NCI-H2196 treated with DMSO at 0.1 percent for 48 hours (cell line): ENCODE results near the gene FCRLB.
"Not testable (repeated sequence)": the region's sequence is repeated elsewhere in the genome, so short reads cannot be mapped to it uniquely, and the experiment has no call there.

Source experiments
- DNase-seq: peaks from one replicate; lab custom pipeline; 2025; ENCODE audit not compliant: unreplicated experiment; lab: John Stamatoyannopoulos, UW

The FCRLB gene

DNA sequence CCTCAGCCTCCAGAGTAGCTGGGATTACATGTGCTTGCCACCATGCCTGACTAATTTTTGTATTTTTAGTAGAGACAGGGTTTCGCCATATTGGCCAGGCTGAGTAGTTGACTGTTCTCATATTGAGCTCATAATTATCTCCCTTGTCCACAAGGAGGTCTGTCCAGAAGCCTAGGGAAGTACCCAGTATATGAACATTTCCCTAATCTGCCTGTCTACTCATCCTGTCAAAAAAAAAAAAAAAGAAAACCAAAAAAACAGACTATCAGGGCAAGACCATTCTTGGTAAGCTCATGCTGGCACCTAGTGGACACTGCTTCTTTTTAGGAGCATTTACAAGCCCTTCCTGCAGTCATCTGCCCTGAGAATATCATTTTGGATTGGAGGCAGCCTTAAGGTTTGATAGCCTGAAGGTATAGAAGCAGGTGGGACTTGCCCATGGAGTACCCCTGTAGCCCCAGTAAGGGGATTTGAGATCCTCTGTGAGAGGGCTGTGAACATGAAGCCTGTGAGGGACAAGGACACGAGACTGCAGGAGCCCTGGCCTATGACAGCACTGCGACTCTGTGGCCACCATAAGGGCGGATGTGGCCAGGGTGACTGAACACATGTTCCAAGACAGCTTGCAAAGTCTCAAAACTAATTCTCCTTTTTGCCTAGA lies 17.4 kb downstream of the FCRLB start:
- DNase-seq = no peak

DNA sequence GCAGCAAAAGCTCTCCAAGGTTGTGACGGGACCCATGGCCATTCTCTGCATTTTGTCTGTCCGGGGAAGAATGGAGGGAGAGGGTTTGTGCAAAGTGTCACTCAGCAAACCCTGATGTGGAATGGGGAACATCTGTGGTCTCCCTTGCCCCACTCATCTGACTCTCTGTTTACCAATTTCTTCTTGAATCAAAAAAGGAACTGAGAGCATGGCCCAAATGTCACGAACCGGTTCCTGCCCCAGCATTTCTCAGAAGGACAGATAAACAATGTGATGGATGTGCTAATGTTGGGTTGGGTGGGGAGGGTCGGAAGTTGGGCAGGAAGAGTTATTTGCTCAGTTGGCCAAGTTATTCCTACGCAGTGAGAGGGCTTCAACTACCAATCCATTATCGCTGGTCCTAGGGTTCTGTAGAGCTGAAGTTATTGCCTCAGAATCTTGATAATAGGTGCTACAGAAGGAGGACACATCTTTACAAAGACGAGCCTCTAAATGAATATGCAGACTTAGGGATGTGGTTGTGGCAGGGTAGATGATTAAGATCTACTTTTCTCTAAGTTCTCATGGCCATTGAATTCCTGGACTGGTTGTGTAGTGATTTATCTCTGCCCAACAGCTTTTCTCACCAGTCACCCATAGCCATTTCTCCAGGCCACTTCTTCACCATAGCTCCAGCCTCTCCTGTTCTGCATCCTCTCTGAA lies 18.7 kb downstream of the FCRLB start:
- no peak for DNase-seq

DNA sequence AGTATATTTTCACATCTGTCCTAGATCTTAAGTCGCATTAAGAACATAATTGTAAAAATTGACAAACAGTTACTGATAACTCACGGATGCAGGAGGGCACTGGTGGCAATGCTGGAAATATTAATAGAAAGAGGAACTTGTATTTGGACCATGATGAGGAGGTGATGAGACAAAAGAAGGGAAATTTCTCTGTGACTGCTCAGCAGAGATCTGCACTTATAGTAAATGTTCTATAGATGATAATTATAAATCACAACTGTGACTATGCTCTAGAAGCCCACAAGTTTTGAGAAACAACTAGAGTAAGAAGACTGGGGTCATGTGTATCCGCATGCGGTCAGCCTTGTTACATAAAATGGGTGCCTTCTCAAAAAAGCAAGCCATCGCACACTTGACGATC lies 19.6 kb downstream of the FCRLB start:
- DNase-seq = no peak

DNA sequence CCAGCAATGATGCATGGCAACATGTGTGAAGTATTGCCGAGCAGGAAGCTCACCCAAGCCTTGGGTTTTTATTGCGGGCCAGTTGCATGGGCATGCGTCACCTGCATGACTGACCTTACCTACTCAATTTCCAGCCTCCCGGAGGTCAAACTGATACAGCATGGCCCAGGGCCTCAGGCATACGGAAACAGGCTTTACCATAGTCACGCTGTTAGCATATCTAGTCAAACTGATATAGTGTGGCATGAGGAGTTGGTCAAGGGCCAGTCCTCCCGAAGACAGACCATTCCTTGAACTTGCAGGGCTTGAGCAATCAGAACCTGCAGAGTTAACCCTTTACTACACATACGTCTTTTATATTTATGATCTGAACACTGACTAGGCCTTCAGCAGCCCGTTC lies 21.9 kb downstream of the FCRLB start:
- DNase-seq = no peak

DNA sequence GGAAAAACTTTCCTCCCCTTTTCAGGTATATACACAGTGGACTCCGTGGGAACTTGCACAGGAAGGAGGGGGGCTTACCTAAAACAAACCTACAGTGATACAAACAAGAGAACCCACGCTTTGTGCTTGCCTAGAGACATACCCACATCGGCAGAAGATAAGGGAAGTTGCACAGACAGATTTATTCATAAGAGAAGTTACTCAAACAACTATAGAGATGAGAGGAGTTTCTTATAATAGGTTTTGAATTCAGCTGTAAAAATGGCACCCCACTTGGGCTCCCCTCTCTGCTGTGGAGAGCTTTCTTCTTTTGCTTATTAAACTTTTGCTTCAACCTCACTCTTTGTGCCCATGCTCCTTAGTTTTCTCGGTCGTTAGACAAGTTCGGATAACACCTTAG lies 26.5 kb downstream of the FCRLB start:
- DNase-seq = no peak

GRCh38 chr1:161749509-161750407 lies 28.4 kb downstream of the FCRLB start, which contains the start of gene DUSP12:
DUSP12 (plus strand) TSS chr1:161749786; CDS start chr1:161749802, 16 bp downstream.
- peak; percentile 96 for DNase-seq

DNA sequence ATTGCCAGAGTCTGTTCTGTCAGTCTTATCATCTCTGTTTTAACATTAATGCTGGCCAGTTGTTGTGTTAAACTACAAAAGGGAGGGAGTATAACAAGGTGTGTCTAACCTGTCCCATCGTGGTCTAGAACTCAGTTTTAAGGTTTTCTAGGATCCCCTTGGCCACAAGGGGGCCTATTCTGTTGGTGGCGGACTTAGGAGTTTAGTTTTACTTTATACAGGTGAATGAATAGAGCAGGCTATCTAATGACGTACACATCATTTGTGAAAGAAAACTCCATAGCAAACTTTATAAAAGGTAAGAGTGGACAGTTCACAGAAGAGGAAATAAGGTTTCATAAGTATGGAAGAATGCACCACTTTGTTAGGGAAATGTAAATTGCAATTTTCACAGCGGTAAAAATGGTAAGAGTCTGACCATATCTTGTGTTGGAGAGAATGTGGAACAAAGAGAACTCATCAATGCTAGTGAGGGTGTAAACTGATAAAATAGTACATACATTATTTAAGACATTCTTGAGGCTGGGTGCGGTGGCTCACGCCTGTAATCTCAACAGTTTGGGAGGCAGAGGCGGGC lies 42.3 kb downstream of the FCRLB start:
- DNase-seq = no peak

DNA sequence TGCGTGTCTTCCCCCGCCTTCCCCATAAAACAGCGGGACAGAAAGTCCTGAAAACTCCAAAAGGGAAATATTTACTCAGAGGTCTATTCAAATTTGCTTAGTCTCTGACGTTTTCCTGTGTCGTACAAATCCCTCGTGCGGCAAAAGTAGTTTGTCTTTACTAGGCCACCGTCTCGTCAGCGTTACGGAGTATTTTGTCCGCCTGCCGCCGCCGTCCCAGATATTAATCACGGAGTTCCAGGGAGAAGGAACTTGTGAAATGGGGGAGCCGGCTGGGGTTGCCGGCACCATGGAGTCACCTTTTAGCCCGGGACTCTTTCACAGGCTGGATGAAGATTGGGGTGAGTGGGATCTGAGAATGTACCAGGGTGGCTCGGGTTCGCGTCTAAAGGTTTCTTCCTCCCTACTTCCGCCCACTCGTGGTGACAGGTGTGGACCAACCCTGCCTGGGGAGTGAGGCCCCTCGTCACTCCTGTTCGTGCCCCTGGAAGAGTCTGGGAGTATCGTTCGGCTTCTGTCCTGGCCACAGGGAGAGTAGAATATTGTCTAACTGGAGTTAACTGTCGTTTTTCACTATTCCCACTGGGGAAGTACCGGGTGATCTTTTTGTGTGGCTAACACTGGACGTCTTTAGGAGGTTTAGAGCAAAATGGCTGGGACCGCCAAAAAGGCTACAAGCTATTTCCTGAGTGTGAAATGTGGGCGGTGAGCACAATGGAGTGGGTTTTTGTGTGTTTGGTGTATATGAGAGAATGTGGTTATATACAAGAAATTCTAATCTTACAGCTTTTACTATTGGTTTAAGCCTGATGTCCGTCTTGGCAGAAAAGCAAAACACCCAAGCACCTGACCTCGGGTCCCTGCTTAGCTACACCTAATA lies 45.0 kb downstream of the FCRLB start, which contains the start of gene ATF6:
Gene ATF6, plus strand, starts transcription at position 219 of the 880 bp plus-strand sequence. Its CDS starts 41 bp downstream, at position 260.
- DNase-seq = peak; percentile 72

GRCh38 chr1:161768461-161768860 lies 47.1 kb downstream of the FCRLB start:
- DNase-seq = no peak

DNA sequence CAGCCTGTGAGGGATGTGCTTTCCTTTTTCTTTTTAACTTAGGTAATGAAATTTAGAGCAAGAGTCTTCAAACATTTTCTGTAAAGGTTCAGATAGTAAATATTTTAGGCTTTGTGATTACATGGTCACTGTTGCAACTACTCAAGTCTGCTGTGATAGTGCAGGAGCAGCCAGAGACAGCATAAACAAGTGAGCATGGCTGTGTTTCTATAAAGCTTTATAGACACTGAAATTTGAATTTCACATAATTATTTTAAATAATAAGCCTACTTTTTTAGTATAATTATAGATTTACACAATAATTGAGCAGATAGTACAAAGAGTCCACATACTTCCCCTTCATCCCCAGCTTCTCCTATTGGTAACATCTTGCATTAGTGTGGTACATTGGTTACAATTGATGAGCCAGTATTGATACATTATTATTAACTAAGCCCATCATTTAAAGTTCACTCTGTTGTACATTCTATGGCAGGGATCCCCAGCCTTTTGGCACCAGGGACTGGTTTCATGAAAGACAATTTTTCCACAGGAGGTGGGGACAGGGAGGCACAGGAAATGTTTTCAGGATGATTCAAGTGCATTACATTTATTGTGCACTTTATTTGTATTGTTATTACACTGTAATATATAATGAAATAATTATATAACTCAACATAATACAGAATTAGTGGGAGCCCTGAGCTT lies 47.8 kb downstream of the FCRLB start:
- DNase-seq = no peak

DNA sequence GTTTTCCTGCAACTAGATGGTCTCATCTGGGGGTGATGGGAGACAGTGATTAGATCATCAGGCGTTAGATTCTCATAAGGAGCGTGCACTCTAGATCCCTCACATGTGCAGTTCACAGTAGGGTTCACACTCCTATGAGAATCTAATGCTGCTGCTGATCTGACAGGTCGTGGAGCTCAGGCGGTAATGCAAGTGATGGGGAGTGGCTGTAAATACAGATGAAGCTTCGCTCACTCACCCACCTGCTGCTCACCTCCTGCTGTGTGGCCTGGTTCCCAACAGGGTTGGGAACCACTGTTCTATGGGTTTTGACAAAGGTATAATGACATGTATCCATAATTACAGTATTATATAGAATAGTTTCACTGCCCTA lies 48.3 kb downstream of the FCRLB start:
- DNase-seq = not testable (repeated sequence)

DNA sequence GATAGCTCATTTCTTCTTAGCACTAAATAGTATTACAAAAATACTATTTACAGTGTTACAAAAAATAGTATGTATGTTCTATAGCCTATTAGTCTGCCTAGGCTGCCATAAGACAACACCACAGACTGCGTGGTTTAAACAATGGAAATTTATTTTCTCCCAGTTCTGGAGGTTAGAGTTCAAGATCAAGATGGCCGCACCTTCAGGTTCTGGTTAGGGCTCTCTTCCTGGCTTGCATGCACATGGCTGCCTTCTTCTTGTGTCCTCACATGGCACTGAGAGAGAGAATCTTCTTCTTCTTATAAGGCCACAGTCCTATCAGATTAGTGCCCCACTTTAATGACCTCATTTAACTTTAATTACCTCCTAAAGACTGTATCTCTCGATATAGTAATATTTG lies 48.9 kb downstream of the FCRLB start:
- no peak for DNase-seq

- DNase-seq = no peak
Observed at GRCh38 chr1:161771161-161771560, 49.8 kb downstream of the FCRLB start.

DNA sequence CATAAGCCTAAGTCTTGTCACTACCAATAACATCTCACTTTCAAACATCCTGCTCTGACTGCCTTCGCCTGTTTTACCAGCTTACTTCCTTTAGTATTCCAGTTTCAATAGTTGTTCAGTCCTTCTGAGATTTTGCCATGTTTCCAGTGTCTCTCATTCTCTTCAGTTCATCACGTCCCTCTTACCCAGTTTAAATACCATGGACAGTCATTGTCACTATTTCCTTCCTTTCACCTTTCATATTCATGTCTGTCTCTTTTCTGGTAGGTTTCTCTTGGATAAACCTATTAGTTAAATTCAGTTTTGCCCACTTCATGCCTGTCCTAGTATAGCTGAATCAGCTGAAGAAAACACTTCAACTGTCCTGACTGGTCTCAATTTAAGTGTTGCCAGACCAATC lies 50.6 kb downstream of the FCRLB start:
- DNase-seq = no peak

GRCh38 chr1:161772397-161772796 lies 51.1 kb downstream of the FCRLB start:
- DNase-seq = no peak

DNA sequence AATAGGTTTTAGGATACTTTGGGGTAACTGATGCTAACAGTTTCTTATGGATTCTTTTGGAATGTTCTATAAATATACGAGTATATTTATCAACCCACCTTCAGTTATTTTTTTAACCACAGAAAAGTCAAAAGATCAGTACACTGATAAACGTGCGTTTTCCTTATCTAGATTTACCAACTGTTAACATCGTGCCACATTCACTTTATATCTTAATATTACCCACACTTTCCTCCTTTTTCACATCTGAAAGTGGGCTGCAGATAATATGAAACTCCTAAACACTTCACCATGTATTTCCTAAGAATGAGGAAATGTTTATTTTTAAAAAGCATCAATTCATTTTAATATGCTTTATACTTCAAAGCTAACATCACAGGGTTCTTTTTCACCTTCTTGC lies 52.4 kb downstream of the FCRLB start:
- DNase-seq = no peak

DNA sequence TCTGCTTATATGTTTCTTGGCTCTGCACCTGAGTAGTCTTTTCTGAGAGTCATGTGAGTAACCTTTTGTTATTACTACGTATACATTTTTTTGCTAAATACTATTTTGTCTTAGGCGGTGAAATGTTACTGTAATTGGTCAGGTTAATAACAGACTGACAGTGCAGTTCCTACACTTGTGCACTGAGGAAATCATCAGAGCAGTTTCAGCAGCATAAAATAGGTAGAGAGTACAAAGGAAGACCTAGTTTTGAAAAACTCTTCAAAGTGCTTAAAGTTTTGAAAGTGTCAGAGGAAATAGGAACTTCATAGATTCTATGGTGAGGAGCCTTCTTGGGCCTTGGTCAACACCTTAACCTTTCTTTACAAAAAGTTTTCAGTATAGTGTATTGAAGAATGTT lies 55.9 kb downstream of the FCRLB start:
- no peak for DNase-seq
